NT2/D1 (cell line): Measurements from ENCODE around the gene LST1.

Source experiments
- YY1 ChIP-seq: IDR thresholded peaks from 2 replicates; pipeline ENCODE4 v1.6.1; 2011; ENCODE audit not compliant: insufficient read length, insufficient read depth
- ZNF274 ChIP-seq: IDR thresholded peaks from 2 replicates; pipeline ENCODE4 v1.6.1; 2011; ENCODE audit warnings: mild to moderate bottlenecking, low read depth, low read length

GRCh38 chr6:31634969-31635575 lies 49.0 kb downstream of the LST1 start:
- TF ChIP-seq YY1 (no peak), ZNF274 (no peak)
